Right lobe of liver (tissue), 6 donors: Measurements from ENCODE around the gene WWC2. TPM values are rescaled to one million over a fixed set of nuclear protein-coding genes. Genes with fewer than 3 reads are reported as not detected.

ENCODE experiments used
- ATAC-seq, 4 donors: fragments of 200-7000 bp; cut with Tn5 transposase; one replicate each; pipeline ENCODE4 v1.9.1; 2020; ENCODE audit warnings: mild to moderate bottlenecking in 4 of 4, moderate library complexity in 4 of 4
- DNase-seq, 3 donors: peaks; one replicate each; pipeline ENCODE4 v3.0.0-alpha.2; 2020
- H3K27ac ChIP-seq, 3 donors: fragments of 200-600 bp; one replicate each; pipeline ENCODE4 v1.8.0; 2022
- H3K27me3 ChIP-seq, 2 donors: fragments of 200-600 bp; one replicate each; pipeline ENCODE4 v1.8.0; 2022
- H3K36me3 ChIP-seq, 4 donors: fragments of 200-600 bp; sonication (generic) in 1 of 4; one replicate each; pipeline versions ENCODE4 v1.5.1 to v1.8.0; 2017 to 2022; ENCODE audit warnings: control low read depth in 1 of 4
- H3K4me1 ChIP-seq, 4 donors: fragments of 200-600 bp; sonication (generic) in 1 of 4; one replicate each; pipeline versions ENCODE4 v1.5.1 to v1.8.0; 2017 to 2022; ENCODE audit warnings: control low read depth in 1 of 4
- H3K4me3 ChIP-seq, 3 donors: fragments of 200-600 bp; one replicate each; pipeline ENCODE4 v1.8.0; 2022
- H3K9me3 ChIP-seq, 4 donors: fragments of 200-600 bp; sonication (generic) in 1 of 4; one replicate each; pipeline versions ENCODE4 v1.5.1 to v1.8.0; 2017 to 2022; ENCODE audit warnings: control low read depth in 1 of 4
- POLR2A ChIP-seq: fragments of 450-650 bp; IDR thresholded peaks from one replicate; pipeline ENCODE4 v1.6.1; 2017; ENCODE audit warnings: antibody characterized with exemption, mild to moderate bottlenecking
- WGBS: methylation state at CpG from one replicate; pipeline ENCODE4 v1.1.6; 2018; ENCODE audit warnings: low coverage, low lambda C conversion rate; ENCODE audit not compliant: insufficient coverage; ENCODE audit errors: missing lambda C conversion rate; 5-methylcytosine and 5-hydroxymethylcytosine counted together
- intact Hi-C, 2 donors: fragments of 100-400 bp; cut with DNase I; formaldehyde crosslinking; loops; one replicate each; pipeline versions ENCODE4 v1.11.2 to v1.14.1; 2022
- total RNA-seq, 6 experiments: library from RNA; depleted of rRNA in 2 of 6; stranded (reverse); fragments of >200 nt in 2 of 6; fragmentation: NEBNext Ultra II Directional in 3 of 6; extraction: Animal tissue kit (Norgen Biotek cat#: 25700) in 3 of 6; gene quantifications; one replicate each; pipeline versions ENCODE4 v1.1.0 to v1.2.4, GENCODE V29; 2016 to 2023
- TF ChIP-seq, protein P1 (sequence below), 4 donors: fragments of 200-600 bp in 3 of 4; fragments of 450-650 bp in 1 of 4; IDR thresholded peaks; one replicate each; pipeline versions ENCODE4 v1.5.1 to v1.8.0; 2016 to 2022; ENCODE audit warnings: antibody characterized with exemption in 4 of 4, mild to moderate bottlenecking in 2 of 4
- donor health status: DM: no; HTN: yes; CAD: no.
- donor health status: DM: no; HTN: no; CAD: no.
- donor health status: DM: no; HTN: no; CAD: no.
- donor health status: DM: no; HTN: yes; CAD: no.
- donor health status: DM: no; HTN: yes; CAD: no.

WWC2 gene
- total RNA-seq, 6 experiments from 2014 or later: 19.5 to 48.9 (median 34.4) TPM

DNA sequence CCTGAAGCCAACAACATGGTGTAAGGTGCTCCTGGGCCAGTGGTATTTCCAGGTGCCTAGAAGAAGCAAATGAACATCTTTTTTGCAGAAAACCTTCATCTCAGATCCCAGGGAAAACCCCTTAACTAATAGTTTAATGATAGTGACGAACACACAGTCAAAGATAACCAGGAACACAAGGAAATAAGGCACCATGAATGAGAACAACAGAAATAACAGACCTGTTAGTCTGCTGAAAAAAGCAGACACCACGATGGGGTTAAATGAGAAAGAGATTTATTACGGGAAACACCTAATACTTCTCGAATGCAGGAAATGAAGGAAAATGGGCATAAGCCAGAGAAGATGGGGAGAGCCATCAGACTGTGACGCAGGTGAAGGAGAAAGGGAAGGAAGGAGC, 30.6 kb upstream of the WWC2 start:
- intact Hi-C loops: loop anchor here in 1 of 2 donors (10.0 kb wide), 1 partner anchor 134 kb away; no protein-coding TSS in a partner anchor
- no peak for DNase-seq
- no peak overlapping the region for H3K4me3 ChIP-seq
- TF ChIP-seq, protein P1, sequence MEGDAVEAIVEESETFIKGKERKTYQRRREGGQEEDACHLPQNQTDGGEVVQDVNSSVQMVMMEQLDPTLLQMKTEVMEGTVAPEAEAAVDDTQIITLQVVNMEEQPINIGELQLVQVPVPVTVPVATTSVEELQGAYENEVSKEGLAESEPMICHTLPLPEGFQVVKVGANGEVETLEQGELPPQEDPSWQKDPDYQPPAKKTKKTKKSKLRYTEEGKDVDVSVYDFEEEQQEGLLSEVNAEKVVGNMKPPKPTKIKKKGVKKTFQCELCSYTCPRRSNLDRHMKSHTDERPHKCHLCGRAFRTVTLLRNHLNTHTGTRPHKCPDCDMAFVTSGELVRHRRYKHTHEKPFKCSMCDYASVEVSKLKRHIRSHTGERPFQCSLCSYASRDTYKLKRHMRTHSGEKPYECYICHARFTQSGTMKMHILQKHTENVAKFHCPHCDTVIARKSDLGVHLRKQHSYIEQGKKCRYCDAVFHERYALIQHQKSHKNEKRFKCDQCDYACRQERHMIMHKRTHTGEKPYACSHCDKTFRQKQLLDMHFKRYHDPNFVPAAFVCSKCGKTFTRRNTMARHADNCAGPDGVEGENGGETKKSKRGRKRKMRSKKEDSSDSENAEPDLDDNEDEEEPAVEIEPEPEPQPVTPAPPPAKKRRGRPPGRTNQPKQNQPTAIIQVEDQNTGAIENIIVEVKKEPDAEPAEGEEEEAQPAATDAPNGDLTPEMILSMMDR (IDR thresholded peaks at IDR 0.05): no peak
- no peak for TF ChIP-seq POLR2A
- no peak for ATAC-seq
- peaks cover 0 to 17% (median under 1%) of the 10 kb centered on the region in 4 donors for H3K4me1 ChIP-seq
- WGBS: 83% methylated on average over 5 of the region's 5 CpGs
- no peaks in the 10 kb centered on the region for H3K27me3 ChIP-seq
- no peaks in the 10 kb centered on the region for H3K36me3 ChIP-seq
- no peak overlapping the region for H3K27ac ChIP-seq
- no peaks in the 10 kb centered on the region for H3K9me3 ChIP-seq

GRCh38 chr4:183071222-183071621, 27.8 kb upstream of the WWC2 start:
- TF ChIP-seq POLR2A: no peak
- TF ChIP-seq, protein P1 (IDR thresholded peaks at IDR 0.05): no peak
- Histone ChIP-seq H3K9me3 (no peaks in the 10 kb centered on the region), H3K4me1 (peaks cover 0 to 25% (median under 1%) of the 10 kb centered on the region in 4 donors), H3K27me3 (no peaks in the 10 kb centered on the region), H3K36me3 (no peaks in the 10 kb centered on the region), H3K27ac (no peak overlapping the region), H3K4me3 (no peak overlapping the region)
- ATAC-seq (no peak), DNase-seq (no peak)
- intact Hi-C loops: loop anchor here (5.0 to 10.0 kb wide), 2 partner anchors 191 to 194 kb away; no protein-coding TSS in a partner anchor

- H3K27ac ChIP-seq: no peak overlapping the region
- H3K9me3 ChIP-seq: no peaks in the 10 kb centered on the region
- TF ChIP-seq POLR2A: no peak
- TF ChIP-seq, protein P1 (IDR thresholded peaks at IDR 0.05): no peak
- ATAC-seq: no peak
- H3K4me1 ChIP-seq: peaks cover 0 to 20% (median under 1%) of the 10 kb centered on the region in 4 donors
- intact Hi-C loops: loop anchor here (5.0 to 10.0 kb wide), 2 partner anchors 190 to 193 kb away; no protein-coding TSS in a partner anchor
- WGBS: 95% methylated on average over 2 of the region's 2 CpGs
- H3K27me3 ChIP-seq: no peaks in the 10 kb centered on the region
- no peaks in the 10 kb centered on the region for H3K36me3 ChIP-seq
- DNase-seq: no peak
- H3K4me3 ChIP-seq: no peak overlapping the region
Observed at GRCh38 chr4:183072176-183072575, 26.9 kb upstream of the WWC2 start.

DNA sequence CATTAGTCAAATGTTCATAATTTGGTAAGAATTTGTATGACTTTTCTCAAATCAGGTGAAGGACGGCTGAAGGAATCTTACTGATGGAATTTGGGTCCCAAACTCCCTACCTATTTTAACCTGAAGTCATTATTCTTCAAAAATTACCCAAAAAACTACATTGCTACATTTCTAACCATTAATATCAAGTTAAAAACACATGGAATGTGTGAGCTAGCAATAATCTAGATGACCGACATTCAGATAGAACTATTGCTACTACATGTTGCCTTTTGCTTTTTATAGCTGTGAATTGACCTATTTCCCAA, 25.3 kb upstream of the WWC2 start:
- intact Hi-C loops: loop anchor here (5.0 to 10.0 kb wide), 2 partner anchors 189 to 191 kb away; no protein-coding TSS in a partner anchor
- H3K4me3 ChIP-seq: no peak overlapping the region
- no peaks in the 10 kb centered on the region for H3K9me3 ChIP-seq
- no peaks in the 10 kb centered on the region for H3K27me3 ChIP-seq
- WGBS: 10% methylated on average over 2 of the region's 2 CpGs
- peaks cover 0 to 16% (median 0%) of the 10 kb centered on the region in 4 donors for H3K4me1 ChIP-seq
- H3K27ac ChIP-seq: no peak overlapping the region
- H3K36me3 ChIP-seq: no peaks in the 10 kb centered on the region
- TF ChIP-seq POLR2A: no peak
- TF ChIP-seq, protein P1 (IDR thresholded peaks at IDR 0.05): peak in 1 of 4 donors; percentile 0
- DNase-seq: no peak
- no peak for ATAC-seq
